ENCODE data around the gene FOS.

- TF ChIP-seq CTCF (IDR thresholded peaks at IDR 0.05): no peak
- TF ChIP-seq POLR2AphosphoS5 (IDR thresholded peaks at IDR 0.05): no peak
- TF ChIP-seq EP300 (IDR thresholded peaks at IDR 0.05): no peak
Measured at GRCh38 chr14:75322746-75323145, 44.1 kb downstream of the FOS start.

Measured in sigmoid colon (tissue), 4 donors.